GM18858 (cell line): ENCODE measurements around the gene MMP13.
A peak's percentile ranks its signal among the peaks of the same experiment; 100 is the strongest.
"Not testable (repeated sequence)": the region's sequence is repeated elsewhere in the genome, so short reads cannot be mapped to it uniquely, and the experiment has no call there.

ENCODE experiments used
- ATAC-seq: cut with Tn5 transposase; IDR thresholded peaks from one replicate; pipeline ENCODE4 v1.9.1; 2021; ENCODE audit not compliant: unreplicated experiment

Gene MMP13

DNA sequence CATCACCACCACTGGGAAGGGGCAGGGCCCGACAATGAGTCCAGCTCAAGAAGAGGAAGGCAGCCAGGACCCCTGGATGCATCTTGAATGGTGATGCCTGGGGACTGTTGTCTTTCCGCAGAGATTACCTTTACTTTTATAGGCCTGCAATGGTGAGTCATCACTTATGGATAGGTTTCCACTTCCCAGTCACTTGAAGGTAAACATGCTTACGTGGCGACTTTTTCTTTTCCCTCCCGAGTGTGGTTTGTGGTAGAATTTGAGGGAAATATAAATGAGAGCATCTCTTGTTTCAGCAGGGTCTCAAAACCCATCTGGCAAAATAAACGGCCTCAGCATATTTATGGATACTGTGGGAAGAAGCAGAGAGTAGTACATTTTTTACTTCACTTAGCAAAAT, at the start of gene MMP13:
Gene MMP13 (minus strand): TSS at position 109 of the 400 bp plus-strand sequence. CDS start 27 bp downstream, at position 82.
- ATAC-seq: no peak

DNA sequence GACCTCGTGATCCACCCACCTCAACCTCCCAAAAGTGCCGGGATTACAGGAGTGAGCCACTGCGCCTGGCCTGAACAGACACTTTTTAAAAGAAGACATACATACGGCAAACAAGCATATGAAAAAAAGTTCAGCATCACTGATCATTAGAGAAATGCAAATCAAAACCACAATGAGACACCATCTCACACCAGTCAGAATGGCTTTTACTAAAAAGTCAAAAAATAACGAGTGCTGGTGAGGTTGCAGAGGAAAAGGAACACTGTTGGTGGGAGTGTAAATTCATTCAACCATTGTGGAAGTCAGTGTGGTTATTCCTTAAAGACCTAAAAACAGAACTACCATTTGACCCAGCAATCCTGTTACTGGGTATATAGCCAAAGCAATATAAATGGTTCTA, 48.7 kb upstream of the MMP13 start:
- not testable (repeated sequence) for ATAC-seq

GRCh38 chr11:102994105-102994504, 38.6 kb upstream of the MMP13 start:
- no peak for ATAC-seq

DNA sequence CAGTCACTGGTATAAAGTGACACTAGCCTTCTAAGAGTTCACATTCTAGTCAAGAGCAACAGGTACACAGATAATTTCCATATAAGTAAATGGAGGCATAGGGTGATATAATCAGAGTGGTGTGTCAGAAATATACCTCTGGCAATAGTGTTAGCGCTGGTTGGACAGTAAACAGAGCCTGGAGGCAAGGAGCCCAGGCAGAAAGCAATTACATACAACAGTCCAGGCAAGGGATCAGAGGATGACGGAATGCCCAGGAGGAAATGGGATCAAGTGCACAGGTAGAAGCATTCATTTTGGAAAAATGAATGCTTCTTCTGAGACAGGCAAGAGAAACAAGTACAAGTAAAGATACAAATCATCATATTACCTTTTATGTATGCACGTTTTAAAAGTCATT, 36.2 kb upstream of the MMP13 start:
- ATAC-seq: no peak

DNA sequence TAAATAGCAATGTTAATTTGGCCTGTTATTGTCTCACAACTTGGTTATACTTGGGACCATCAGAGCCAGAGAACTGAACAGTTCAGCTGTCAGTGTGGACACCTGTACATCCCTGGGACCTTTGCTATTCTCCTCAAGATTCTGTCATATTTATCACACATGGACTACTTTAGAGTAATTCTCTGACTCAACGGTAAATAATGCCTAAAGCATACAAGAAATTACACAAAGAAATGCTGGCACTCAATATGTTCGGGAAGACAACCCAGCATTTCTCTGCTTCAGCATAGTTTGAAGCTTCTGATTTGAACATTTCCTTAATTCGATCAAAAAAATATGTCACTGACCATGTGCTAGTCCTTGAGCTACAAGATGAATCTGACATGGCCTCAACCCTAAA, 34.6 kb upstream of the MMP13 start:
- ATAC-seq: no peak

DNA sequence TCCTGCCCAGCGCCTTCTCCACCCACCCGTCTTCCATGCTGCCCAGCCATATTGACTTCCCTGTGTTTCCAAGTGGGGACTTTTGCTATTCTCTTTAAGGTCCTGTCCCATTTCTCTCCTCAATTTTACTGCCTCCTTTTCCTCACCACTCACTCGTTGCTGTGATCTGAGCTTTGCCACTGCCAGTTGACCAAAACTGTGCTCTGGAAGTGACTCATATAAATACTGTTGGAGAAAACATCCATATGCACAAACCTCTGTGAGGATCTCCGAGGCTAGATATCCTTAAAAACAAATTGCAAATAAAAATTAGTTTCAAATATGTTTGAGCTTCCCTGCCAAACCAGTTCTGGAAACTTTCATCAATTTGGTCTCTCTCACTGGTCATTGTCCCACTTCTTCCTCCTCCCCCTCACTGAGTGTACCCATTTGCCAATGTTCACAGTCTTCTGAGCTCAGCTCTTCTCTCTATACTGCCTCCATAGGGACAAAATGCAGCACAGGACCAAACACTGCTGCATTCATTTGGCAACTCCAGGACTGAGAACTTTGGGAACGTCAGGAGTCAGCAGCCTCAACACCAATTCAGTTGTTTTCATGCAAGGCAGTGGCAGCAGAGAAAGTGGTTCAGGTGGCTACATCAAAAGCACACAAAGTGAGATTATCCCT, 34.0 kb upstream of the MMP13 start:
- ATAC-seq: no peak

DNA sequence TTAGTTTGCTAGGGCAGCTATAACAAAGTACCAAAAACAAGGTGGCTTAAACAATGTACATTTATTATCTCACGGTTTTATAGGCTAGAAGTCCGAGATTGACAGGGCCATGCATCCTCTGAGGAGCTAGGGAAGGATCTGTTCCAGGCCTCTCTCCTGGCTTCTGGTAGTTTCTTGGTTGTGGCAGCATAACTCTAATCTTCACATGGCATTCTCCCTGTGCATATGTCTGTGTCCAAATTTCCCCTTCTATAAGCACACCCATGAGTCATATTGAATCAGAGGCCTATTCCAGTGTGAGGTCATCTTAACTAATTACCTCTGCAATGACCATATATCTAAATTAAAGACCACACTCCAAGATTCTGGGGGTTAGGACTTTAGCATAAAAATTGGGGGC, 31.3 kb upstream of the MMP13 start:
- ATAC-seq: no peak

DNA sequence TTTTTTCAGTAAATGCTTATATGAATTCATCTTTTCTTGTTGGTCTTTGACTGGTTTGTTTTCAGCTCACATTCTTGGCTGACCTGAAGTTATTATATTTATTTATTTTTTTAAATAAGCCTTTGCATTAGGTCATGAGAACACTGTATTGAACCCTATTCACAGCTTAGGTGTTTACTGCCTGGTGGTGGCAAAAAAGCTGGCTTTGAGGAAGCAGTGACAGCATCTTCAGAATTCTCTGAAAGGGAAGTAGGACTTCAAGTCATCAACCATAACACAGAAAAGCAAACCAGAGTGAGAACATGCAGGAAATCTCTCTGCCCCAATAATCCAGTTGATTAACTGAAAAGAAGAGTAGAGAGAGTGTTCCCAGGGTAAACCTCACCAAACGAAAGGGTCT, 30.3 kb upstream of the MMP13 start:
- no peak for ATAC-seq

GRCh38 chr11:102983486-102983885, 28.0 kb upstream of the MMP13 start:
- ATAC-seq: no peak

DNA sequence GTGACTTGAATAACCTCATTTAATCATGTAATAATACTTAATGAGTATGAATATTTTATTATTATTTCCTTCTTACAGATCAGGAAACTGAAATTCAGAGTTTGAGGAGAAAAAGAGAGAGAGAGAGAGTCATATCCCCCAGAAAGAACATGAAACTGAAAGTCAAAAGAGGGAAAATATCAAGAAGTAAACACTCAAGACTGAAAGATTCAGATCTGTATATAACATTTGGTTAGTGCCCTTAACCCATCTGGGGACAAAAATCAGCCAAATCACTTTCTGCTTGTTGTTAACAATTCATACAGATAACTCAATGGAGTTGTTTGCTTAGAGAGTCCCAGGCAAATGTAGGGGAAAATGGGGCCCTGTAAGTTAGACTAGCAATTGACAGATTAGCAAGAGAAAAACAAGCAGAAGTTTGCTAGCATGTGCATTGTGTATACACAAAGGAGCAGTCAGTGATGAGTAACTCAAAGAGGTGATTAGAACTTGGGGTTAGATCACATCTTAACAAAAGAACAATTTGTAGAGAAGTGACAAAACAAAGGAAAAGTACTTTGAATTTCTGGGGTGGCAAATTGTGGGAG, 25.9 kb upstream of the MMP13 start:
- peak; percentile 61 for ATAC-seq

GRCh38 chr11:102974552-102975280, 19.2 kb upstream of the MMP13 start:
- no peak for ATAC-seq

GRCh38 chr11:102973698-102974097, 18.2 kb upstream of the MMP13 start:
- not testable (repeated sequence) for ATAC-seq

DNA sequence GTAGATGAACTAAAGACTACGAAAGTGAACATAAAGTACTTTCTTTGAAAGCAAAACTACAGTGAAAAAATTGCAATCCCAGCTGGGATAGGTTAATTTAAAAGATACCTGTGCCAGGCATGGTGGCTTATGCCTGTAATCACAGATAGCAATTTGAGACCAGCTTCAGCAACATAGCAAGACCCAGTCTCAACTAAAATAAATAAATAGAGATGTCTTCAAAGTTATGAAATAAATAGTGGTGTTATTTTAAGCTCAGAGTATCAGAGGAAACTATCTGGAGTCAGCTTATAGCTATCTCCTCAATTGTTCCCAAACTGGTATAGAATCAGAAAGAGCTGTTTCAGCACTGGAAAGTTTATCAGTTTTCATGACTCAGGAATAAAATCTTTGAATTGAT, 17.3 kb upstream of the MMP13 start:
- no peak for ATAC-seq

GRCh38 chr11:102971766-102972165, 16.2 kb upstream of the MMP13 start:
- ATAC-seq: no peak

DNA sequence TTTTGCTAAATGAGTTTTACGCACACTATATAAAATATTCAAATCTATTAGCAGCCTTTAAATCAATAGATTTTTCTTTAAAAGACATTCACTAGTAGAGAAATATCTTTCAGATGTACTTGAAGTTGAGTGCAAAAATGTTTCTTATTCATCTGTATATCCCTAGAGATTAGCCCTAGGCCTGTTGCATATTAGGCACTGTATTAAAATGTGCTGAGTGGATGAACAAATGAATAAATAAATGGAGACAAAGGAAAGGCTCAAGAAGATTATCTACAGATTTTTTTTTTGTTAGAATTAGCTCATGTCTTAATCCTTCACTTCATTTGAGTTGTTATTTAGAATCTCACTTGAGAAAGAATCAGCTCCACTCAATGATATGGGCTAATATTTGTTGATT, 12.0 kb upstream of the MMP13 start:
- no peak for ATAC-seq

- ATAC-seq: no peak
These were observed 10.5 kb upstream of the MMP13 start for GRCh38 chr11:102966011-102966410.

GRCh38 chr11:102964867-102965266, 9.3 kb upstream of the MMP13 start:
- ATAC-seq: no peak

DNA sequence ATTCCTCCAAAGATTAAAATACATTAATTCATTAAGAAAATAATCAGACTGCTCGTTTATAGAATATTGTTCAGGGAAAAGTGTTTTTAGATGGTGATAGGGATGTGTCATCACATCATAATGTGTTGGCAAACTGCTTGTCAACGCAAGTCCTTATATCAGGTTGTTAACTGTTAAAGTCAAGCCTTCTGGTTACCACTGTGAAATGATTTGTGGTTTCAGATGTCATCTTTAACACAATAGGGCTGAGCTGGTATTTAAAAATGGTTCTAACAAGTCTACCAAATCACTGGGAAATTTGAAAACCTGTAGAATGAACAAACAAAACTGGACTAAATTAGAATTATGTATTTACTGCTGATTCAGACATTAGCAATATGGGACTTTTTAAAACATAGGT, 2.4 kb upstream of the MMP13 start:
- no peak for ATAC-seq

DNA sequence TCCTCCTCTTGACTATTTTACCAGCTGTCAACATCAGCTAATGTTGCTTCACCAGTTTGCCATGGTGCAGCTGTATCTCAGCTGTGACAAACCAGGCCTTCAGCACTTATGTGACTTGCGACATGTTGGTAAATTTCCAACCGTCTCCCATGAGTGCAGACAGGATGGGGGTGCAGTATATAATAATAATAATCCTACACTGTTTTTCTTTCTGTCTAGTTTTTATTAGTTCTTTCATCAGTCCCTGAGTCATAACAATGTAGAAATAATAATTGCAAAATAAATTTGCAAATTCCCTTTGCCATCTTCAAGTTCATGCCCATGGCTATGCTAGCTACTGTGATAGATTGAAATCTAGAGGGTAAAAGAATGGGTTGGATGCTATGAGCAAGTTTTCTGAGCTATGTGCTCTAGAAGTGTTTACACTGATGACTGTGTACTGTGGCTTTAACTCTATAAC, 4.9 kb downstream of the MMP13 start:
- ATAC-seq: no peak

DNA sequence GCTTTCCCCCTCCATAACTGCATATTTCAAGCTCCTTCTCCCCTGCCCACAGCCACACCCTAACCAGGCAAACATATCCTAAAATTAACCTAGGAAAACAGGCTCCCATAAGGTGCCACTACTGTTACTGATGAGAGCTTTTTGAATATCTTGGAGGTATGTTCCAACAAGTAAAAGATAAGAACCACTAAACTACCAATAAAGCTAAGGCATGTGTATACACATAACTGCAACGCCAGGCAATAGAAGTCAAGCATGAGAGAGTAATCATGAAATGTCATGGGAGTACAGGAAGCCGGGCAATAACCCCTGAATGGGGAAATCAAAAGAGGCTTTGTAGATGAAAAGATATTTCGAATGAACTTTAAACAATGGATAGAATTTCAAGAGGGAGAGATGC, 9.3 kb downstream of the MMP13 start:
- no peak for ATAC-seq

DNA sequence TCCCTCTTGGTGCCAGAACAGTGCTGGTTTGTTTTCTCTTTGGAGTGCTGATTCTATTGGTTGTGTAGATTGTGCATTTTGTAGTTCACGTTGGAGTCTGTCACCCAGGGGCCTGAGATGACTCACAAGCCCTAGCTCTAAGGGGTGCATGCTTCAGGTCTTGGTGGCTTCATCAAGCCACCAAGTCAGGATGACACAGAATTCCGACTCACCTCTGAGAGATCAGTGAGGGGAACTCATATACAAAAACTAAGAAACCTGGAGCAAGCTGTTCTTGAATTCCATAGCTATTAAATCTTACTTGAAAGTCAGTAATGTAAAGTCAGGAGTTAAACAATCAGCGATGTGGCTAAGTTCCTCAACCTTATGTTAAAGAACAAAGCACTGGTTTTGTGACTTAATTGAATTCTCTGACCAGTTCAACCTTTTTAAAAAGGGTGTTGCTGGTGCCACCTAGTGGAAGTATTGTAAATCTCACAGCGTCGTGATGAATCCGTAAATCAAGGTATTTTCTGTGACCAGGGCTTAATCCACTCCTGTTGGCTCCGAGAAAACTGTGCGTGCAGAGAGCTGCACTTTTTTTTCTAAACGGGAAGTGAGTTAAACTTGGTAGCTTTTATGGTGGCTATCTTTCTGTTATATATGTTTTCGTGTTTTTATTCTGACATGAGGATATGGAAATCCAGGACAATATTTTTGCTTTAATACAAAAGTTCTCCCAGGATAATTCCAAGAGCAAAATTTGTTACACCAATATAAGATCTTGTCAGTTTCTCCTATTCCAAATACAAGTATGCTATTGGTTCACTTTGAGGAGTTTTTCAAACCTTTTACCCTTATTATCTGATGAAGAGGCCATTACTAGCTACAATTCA, 14.6 kb downstream of the MMP13 start:
- ATAC-seq: peak; percentile 74
